LNCAP (cell line): Measurements from ENCODE around the gene DNAJC8.

Source experiments
- CTCF ChIP-seq: fragments of 450-650 bp; IDR thresholded peaks from 2 replicates; pipeline ENCODE4 v1.5.1; 2017; ENCODE audit warnings: mild to moderate bottlenecking

The DNAJC8 gene

GRCh38 chr1:28185071-28185470 lies 47.8 kb downstream of the DNAJC8 start:
- no peak for TF ChIP-seq CTCF

- TF ChIP-seq CTCF = no peak
Observed at GRCh38 chr1:28180306-28181305, 52.2 kb downstream of the DNAJC8 start.

GRCh38 chr1:28178690-28179485 lies 53.9 kb downstream of the DNAJC8 start:
- TF ChIP-seq CTCF = no peak

GRCh38 chr1:28176492-28177470 lies 56.0 kb downstream of the DNAJC8 start, which contains the start of gene PTAFR:
Gene PTAFR (minus strand): TSS chr1:28176690. CDS start chr1:28151021, 25,669 bp downstream.
- no peak for TF ChIP-seq CTCF

- no peak for TF ChIP-seq CTCF
Observed at GRCh38 chr1:28175955-28176485, 56.8 kb downstream of the DNAJC8 start.

GRCh38 chr1:28173980-28174297 lies 58.9 kb downstream of the DNAJC8 start:
- no peak for TF ChIP-seq CTCF
